Breast epithelium (tissue), 4 donors: Measurements from ENCODE around the gene CA7. TPM values are rescaled to one million over a fixed set of nuclear protein-coding genes. Genes with fewer than 3 reads are reported as not detected.
A peak's percentile ranks its signal among the peaks of the same experiment; 100 is the strongest.

ENCODE experiments used
- DNase-seq, 2 donors: peaks; one replicate each; pipeline ENCODE4 v3.0.0-alpha.2; 2019; ENCODE audit warnings: low spot score in 2 of 2
- H3K27ac ChIP-seq, 2 donors: fragments of 200-600 bp; sonication (generic) in 1 of 2; one replicate each; pipeline ENCODE4 v1.5.1; 2016 to 2019; ENCODE audit warnings: mild to moderate bottlenecking in 1 of 2
- H3K27me3 ChIP-seq, 2 donors: fragments of 200-600 bp; sonication (generic) in 1 of 2; one replicate each; pipeline versions ENCODE4 v1.5.1 to v1.6.0; 2017 to 2019; ENCODE audit warnings: control low read depth in 1 of 2, mild to moderate bottlenecking in 1 of 2
- H3K36me3 ChIP-seq: fragments of 200-600 bp; one replicate; pipeline ENCODE4 v1.5.1; 2019
- H3K4me1 ChIP-seq, 2 donors: fragments of 200-600 bp; sonication (generic); one replicate each; pipeline ENCODE4 v1.5.1; 2016 to 2019; ENCODE audit warnings: control low read depth in 1 of 2
- H3K4me3 ChIP-seq, 3 donors: fragments of 200-600 bp; sonication (generic); 1 replicate in 2 of 3; 2 replicates in 1 of 3; pipeline ENCODE4 v1.5.1; 2016 to 2019; ENCODE audit warnings: mild to moderate bottlenecking in 3 of 3, moderate library complexity in 2 of 3
- H3K9me3 ChIP-seq, 2 donors: fragments of 200-600 bp; sonication (generic) in 1 of 2; one replicate each; pipeline ENCODE4 v1.5.1; 2016 to 2019; ENCODE audit warnings: control low read depth in 1 of 2
- CTCF ChIP-seq, 3 donors: fragments of 450-650 bp; IDR thresholded peaks; one replicate each; pipeline ENCODE4 v1.5.1; 2016 to 2017; ENCODE audit warnings: antibody characterized with exemption in 3 of 3, mild to moderate bottlenecking in 3 of 3, moderate library complexity in 3 of 3
- POLR2A ChIP-seq: fragments of 450-650 bp; IDR thresholded peaks from one replicate; pipeline ENCODE4 v1.6.1; 2016; ENCODE audit warnings: antibody characterized with exemption, mild to moderate bottlenecking, moderate library complexity
- POLR2AphosphoS5 ChIP-seq, 3 donors: sonication (generic); formaldehyde crosslinking; IDR thresholded peaks; one replicate each; pipeline ENCODE4 v1.6.1; 2017; ENCODE audit warnings: antibody characterized with exemption in 3 of 3
- intact Hi-C: fragments of 100-400 bp; cut with DNase I; formaldehyde crosslinking; loops from one replicate; pipeline ENCODE4 v1.15.1; 2023; ENCODE audit warnings: low total_unique reads
- total RNA-seq, 3 donors: library from RNA; depleted of rRNA; stranded (reverse); fragments of >200 nt; gene quantifications; one replicate each; pipeline ENCODE4 v1.1.0, GENCODE V29; 2016

The CA7 gene
- total RNA-seq, 3 donors from 2014 or later, result 1.3 TPM; not detected in 2

- H3K4me1 ChIP-seq, result peaks cover 4 to 7% of the 10 kb centered on the region in 2 donors
Observed at GRCh38 chr16:66890799-66891198, 46.6 kb downstream of the CA7 start.

DNA sequence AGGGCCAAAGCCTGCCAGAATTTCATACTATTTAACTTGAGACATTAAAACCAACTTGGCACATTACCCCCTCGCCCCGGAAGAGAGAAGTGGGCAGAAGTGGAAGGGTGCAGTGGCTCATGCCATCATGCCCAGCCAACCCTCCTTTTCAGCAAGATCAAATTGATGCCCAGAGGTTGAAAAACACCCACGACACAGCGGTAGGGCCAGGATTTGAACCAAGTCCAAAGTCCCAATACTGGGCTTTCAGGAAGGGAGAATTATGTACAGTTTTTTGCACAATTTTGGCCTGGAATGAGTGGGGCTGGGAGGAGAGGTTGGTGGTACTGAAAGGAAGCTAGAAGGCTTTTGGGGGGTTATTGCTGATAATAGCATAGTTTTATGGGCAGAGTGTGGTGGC is 47.1 kb downstream of the CA7 start:
- Histone ChIP-seq H3K4me3 (no peak overlapping the region), H3K9me3 (no peaks in the 10 kb centered on the region), H3K27me3 (no peaks in the 10 kb centered on the region), H3K36me3 (no peaks in the 10 kb centered on the region), H3K27ac (no peak overlapping the region), H3K4me1 (peaks cover 4 to 5% of the 10 kb centered on the region in 2 donors)
- no peak for DNase-seq
- TF ChIP-seq CTCF (IDR thresholded peaks at IDR 0.05) (no peak), POLR2A (no peak), POLR2AphosphoS5 (IDR thresholded peaks at IDR 0.05) (no peak)
- intact Hi-C loops, result no loop called here

More at GRCh38 chr16:66890799-66891198, 46.6 kb downstream of the CA7 start:
- DNase-seq, result no peak
- TF ChIP-seq POLR2A (no peak), CTCF (IDR thresholded peaks at IDR 0.05) (no peak), POLR2AphosphoS5 (IDR thresholded peaks at IDR 0.05) (no peak)
- no peaks in the 10 kb centered on the region for H3K36me3 ChIP-seq
- H3K27me3 ChIP-seq, result no peaks in the 10 kb centered on the region
- H3K4me3 ChIP-seq, result no peak overlapping the region
- intact Hi-C loops, result no loop called here
- no peaks in the 10 kb centered on the region for H3K9me3 ChIP-seq
- no peak overlapping the region for H3K27ac ChIP-seq

DNA sequence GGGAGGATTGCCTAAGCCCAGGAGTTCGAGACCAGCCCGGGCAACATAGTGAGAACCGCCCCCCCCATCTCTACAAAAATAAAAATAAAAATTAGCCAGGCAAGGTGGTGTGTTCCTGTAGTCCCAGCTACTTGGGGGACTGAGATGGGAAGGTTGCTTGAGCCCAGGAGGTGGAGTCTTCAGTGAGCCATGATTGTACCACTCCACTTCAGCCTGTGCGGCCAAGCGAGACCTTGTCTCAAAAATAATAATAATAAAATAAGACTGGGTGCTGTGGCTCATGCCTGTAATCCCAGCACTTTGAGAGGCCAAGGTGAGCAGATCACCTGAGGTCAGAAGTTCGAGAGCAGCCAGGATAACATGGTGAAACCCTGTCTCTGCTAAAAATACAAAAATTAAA is 47.6 kb downstream of the CA7 start:
- Histone ChIP-seq H3K9me3 (no peaks in the 10 kb centered on the region), H3K27me3 (no peaks in the 10 kb centered on the region), H3K4me1 (peaks cover 0 to under 1% of the 10 kb centered on the region in 2 donors), H3K36me3 (no peaks in the 10 kb centered on the region), H3K27ac (no peak overlapping the region), H3K4me3 (no peak overlapping the region)
- intact Hi-C loops, result no loop called here
- no peak for DNase-seq
- TF ChIP-seq POLR2A (no peak), POLR2AphosphoS5 (IDR thresholded peaks at IDR 0.05) (no peak), CTCF (IDR thresholded peaks at IDR 0.05) (no peak)

DNA sequence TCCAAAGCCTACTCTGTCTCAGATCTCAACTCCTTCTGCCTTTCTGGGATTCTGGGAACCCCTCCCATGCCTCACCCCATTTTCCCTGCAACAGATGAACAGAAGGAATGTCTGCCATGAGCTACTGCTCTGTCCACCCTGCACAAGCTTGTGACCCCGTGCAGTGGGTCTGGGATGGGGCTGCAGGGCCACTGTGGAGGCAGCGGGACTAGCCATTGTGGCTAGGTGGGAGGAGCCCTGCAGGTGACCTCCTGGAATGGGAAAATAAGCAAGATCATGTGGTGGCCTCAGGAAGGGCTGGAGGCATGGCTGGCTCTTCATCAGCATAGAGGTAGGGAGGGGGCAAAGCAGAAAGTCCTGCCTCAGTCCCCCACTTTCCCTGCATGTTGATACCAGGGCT is 49.8 kb downstream of the CA7 start:
- intact Hi-C loops, result no loop called here
- TF ChIP-seq POLR2AphosphoS5 (IDR thresholded peaks at IDR 0.05), result no peak
- no peak for TF ChIP-seq POLR2A
- no peak for TF ChIP-seq CTCF (IDR thresholded peaks at IDR 0.05)
- no peaks in the 10 kb centered on the region for H3K27me3 ChIP-seq
- H3K9me3 ChIP-seq, result no peaks in the 10 kb centered on the region
- H3K36me3 ChIP-seq, result no peaks in the 10 kb centered on the region
- H3K4me1 ChIP-seq, result no peaks in the 10 kb centered on the region
- no peak overlapping the region for H3K27ac ChIP-seq
- no peak overlapping the region for H3K4me3 ChIP-seq
- DNase-seq, result no peak

GRCh38 chr16:66894948-66895688 is 50.9 kb downstream of the CA7 start:
- H3K4me3 ChIP-seq, result no peak overlapping the region
- H3K27ac ChIP-seq, result no peak overlapping the region
- H3K9me3 ChIP-seq, result no peaks in the 10 kb centered on the region
- peak in 1 of 2 donors; percentile 40 for DNase-seq
- H3K27me3 ChIP-seq, result no peaks in the 10 kb centered on the region
- intact Hi-C loops, result no loop called here
- no peak for TF ChIP-seq POLR2AphosphoS5 (IDR thresholded peaks at IDR 0.05)
- no peak for TF ChIP-seq POLR2A
- TF ChIP-seq CTCF (IDR thresholded peaks at IDR 0.05), result peak in 2 of 3 donors; percentile 55 to 58
- no peaks in the 10 kb centered on the region for H3K4me1 ChIP-seq
- no peaks in the 10 kb centered on the region for H3K36me3 ChIP-seq
